ENCODE measurements around the gene GNG7.

GRCh38 chr19:2661615-2662014 lies 40.9 kb downstream of the GNG7 start:
- TF ChIP-seq POLR2AphosphoS2 (IDR thresholded peaks at IDR 0.05; ENCODE audit: low read depth, low read length) (no peak), SMAD1 (IDR thresholded peaks at IDR 0.05; ENCODE audit: low read depth, partially characterized antibody) (no peak)

Data from GM12878 (cell line).